ES-I3 (cell line): ENCODE measurements around the gene TRMT1.
"Not testable (repeated sequence)": the region's sequence is repeated elsewhere in the genome, so short reads cannot be mapped to it uniquely, and the experiment has no call there.

Source experiments
- H3K36me3 ChIP-seq: 2 replicates; pipeline ENCODE4 v1.6.1; 2013; ENCODE audit warnings: mild to moderate bottlenecking, low read length, control low read depth, moderate library complexity; ENCODE audit not compliant: insufficient read depth
- H3K4me1 ChIP-seq: 2 replicates; pipeline ENCODE4 v1.6.1; 2013; ENCODE audit warnings: mild to moderate bottlenecking, control low read depth, low read length; ENCODE audit not compliant: insufficient read depth
- H3K9ac ChIP-seq: 2 replicates; pipeline ENCODE4 v1.6.1; 2013; ENCODE audit warnings: low read depth, mild to moderate bottlenecking, low read length, moderate library complexity
- H3K9me3 ChIP-seq: 2 replicates; pipeline ENCODE4 v1.6.1; 2013; ENCODE audit warnings: mild to moderate bottlenecking, low read length, moderate library complexity; ENCODE audit not compliant: control insufficient read depth, insufficient read depth

TRMT1 gene

GRCh38 chr19:13116282-13117175 is at the start of gene TRMT1:
TRMT1 (minus strand) TSS chr19:13116740; CDS start chr19:13116399, 341 bp downstream.
- peak within 1 kb of the TSS; percentile 75 for H3K9ac ChIP-seq
- H3K36me3 ChIP-seq = no peaks in the 10 kb centered on the region; the same call in 1 of the 2 replicates
- no peaks in the 10 kb centered on the region for H3K9me3 ChIP-seq
- peaks cover 21% of the 10 kb centered on the region for H3K4me1 ChIP-seq

- not testable (repeated sequence) for H3K9ac ChIP-seq, H3K9me3 ChIP-seq, H3K36me3 ChIP-seq
- peaks cover 24% of the 10 kb centered on the region for H3K4me1 ChIP-seq
These were observed 49.6 kb upstream of the TRMT1 start for GRCh38 chr19:13166151-13166550.

DNA sequence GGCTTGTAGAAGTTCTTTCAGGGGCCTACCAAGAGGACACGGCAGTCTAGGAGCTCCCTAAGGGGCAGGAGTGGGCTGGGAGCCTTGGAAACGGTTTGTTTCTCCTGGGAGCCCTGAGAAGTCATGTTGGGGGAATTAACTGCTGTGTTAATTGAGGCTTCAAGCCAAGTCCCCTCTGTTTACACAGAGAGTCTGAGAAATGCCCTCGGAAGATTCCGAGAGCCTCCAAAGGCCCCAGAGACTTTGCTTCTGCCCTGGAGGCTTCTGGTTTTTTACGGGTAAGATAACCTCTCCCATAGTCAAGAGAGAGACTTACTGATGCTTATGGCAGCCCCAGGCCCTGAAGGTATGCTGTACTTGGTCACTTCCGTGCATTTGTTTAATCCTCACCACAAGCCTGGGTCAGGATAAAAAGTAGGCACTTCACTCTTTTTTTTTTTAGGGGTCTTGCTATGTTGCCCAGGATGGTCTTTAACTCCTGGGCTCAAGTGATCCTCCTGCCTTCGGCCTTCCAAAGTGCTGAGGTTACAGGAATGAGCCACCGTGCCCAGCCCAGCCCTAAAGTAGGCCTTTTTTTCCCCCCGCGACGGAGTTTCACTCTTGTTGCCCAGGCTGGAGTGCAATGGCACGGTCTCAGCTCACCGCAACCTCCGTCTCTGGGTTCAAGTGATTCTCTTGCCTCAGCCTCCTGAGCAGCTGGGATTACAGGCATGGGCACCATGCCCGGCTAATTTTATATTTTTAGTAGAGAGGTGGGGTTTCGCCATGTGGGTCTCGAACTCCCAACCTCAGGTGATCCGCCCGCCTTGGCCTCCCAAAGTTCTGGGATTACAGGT is 48.8 kb upstream of the TRMT1 start:
- H3K9me3 ChIP-seq = no peaks in the 10 kb centered on the region
- H3K4me1 ChIP-seq = peaks cover 28% of the 10 kb centered on the region
- H3K9ac ChIP-seq = peak overlapping the region; percentile 51
- H3K36me3 ChIP-seq = no peaks in the 10 kb centered on the region

GRCh38 chr19:13164343-13165161 is 48.0 kb upstream of the TRMT1 start:
- Histone ChIP-seq H3K9me3 (no peaks in the 10 kb centered on the region), H3K36me3 (no peaks in the 10 kb centered on the region), H3K9ac (peak overlapping the region; percentile 71), H3K4me1 (peaks cover 29% of the 10 kb centered on the region)

DNA sequence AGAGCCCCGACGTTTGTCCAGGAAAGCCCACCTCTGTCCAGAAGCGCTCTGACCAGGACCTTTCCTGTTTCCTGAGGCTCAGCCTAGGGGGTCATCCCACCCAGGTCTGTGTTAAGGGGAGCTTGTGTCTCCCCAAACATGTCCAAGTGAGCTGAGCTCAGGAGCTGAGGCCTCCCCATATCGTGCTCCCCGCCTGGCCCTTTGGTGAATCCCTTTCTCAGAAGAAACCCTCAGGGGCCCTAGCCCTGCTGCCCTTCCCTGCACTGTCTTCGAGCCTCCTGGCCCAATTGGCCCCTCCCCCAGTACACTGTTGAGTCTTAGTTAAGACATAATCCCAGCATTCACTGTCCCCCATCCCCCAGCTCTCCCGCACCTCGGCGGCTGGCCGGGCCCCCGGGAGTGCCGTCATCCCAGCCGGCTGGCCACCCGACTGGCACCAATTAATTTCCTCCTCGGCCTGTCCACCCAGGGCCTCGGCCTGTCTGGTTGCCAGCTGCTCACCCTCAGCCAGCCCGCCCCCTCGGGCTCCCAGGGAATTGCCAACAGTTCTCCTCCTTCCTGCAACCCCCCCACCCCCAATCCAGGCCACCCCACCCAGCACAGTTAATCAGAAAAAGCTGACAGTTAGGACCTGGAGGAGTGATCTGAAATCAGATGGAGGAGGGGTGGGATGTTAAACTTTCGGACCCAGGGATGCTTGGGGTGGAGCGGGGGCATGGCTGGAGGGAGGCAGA is 47.2 kb upstream of the TRMT1 start:
- H3K9ac ChIP-seq = peak overlapping the region; percentile 71
- H3K4me1 ChIP-seq = peaks cover 23% of the 10 kb centered on the region
- H3K36me3 ChIP-seq = no peaks in the 10 kb centered on the region
- no peaks in the 10 kb centered on the region for H3K9me3 ChIP-seq

DNA sequence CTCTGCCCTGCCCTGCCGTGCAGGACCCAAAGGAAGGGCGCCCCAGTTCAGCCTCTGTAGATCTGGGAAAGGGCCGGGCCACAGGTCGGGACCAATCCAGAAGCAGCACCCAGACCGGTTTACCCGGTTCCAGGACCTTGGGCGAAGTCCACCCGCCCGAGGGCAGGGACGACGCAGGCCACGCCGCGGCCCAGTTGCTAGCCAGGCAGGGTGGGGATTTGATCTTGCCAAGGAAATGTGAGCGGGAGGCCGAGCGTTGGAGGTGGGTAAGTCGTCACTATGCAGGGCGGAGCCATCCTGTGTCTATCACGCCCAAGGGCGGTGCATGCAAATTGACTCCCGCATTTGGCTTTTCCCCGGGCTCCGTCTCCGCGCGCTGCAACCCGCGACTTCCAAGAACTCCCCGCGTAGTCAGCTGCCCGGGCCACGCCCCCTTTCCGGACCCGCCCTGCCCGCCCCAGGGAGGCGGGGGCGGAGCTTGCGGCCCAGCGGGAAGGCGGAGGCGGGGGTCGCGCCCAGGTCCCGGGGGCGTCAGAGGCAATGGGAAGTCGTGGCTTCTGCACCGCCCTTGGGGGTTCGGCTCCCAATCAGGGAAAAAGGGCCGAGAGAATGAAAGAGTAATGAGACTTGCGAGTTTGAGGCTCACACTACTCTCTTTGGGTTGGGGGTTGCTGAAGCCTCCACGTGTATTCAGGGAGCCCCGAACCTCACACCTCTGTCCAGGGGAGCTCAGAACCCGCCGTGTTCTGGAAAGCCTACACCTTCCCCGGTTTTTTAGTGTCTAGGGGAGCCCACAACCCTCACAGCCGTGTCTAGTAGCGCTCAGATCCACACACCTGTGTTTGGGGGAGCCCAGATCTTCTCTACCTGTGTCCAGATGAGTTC is 46.4 kb upstream of the TRMT1 start:
- H3K4me1 ChIP-seq = peaks cover 23% of the 10 kb centered on the region

DNA sequence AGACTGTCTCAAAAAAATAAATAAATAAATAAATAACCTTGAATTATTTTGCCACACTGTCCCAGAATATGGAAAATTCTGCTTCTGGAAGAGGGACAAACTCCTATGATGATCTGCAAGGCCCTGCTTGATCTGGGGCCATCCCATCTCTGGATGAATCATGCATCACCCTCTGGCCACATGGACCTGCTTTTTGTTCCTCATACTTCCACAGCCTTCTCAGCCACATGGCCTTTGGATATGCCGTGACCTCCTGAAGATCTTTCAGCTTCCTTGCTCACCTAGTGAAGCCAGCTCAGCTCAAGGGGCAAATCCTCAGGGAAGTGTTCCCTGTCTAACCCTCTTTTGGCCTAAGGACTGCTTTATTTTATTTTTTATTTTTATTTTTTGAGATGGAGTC is 44.0 kb upstream of the TRMT1 start:
- no peaks in the 10 kb centered on the region for H3K36me3 ChIP-seq
- no peaks in the 10 kb centered on the region for H3K9me3 ChIP-seq
- no peak overlapping the region for H3K9ac ChIP-seq
- H3K4me1 ChIP-seq = peaks cover 20% of the 10 kb centered on the region

More for the DNA sequence above, 46.4 kb upstream of the TRMT1 start:
- no peaks in the 10 kb centered on the region for H3K9me3 ChIP-seq
- peak overlapping the region; percentile 71 for H3K9ac ChIP-seq
- H3K36me3 ChIP-seq = no peaks in the 10 kb centered on the region

DNA sequence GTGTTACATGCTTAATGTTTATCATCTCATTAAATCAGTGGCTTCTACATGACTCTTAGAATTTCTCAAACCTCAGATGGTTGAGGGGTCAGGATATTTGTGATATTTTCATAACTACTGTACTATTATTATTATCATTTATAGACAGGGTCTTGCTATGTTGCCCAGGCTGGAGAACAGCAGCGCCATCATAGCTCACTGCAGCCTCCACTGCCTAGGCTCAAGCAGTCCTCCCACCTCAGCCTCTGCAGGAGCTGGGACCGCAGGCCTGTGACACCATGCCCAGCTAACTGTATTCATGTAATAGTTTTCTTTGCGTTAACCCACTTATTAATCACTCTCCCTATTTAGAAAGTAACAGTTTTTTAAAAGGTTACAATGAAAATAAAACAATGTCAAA is 43.2 kb upstream of the TRMT1 start:
- no peaks in the 10 kb centered on the region for H3K36me3 ChIP-seq
- no peak overlapping the region for H3K9ac ChIP-seq
- H3K9me3 ChIP-seq = no peaks in the 10 kb centered on the region
- H3K4me1 ChIP-seq = peaks cover 12% of the 10 kb centered on the region; the same call in 1 of the 2 replicates

GRCh38 chr19:13155472-13156359 is 39.2 kb upstream of the TRMT1 start:
- H3K9me3 ChIP-seq = no peaks in the 10 kb centered on the region
- H3K4me1 ChIP-seq = peaks cover 12% of the 10 kb centered on the region; the same call in 1 of the 2 replicates
- no peaks in the 10 kb centered on the region for H3K36me3 ChIP-seq
- peak overlapping the region; percentile 81 for H3K9ac ChIP-seq

DNA sequence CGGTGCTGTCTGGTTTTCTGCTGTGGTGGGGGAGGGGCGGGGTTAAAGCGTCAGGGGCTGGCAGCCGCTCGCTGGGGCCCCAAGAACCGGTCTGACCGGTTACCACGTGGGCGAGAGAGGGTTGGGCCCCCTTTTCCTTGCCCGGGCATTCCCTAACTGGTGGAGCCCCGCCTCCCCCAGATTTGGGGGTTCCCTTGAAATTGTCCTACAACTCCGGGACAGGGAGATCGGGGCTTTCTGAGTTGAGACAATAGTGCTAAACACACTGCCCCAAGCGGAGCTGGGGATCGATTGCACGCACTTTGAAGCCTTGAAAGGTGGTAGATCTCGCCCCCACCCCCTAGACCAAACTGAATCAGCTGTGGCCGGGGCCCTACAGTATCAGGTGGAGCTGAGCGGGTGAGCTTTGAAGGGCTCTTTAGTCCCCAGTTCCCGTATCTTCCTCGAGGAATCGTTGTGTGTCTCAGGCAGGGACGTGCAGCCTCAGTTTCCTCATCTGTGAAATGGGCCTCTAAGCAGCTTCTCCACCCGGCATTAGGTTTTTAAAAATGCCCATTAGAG is 38.5 kb upstream of the TRMT1 start:
- Histone ChIP-seq H3K4me1 (peaks cover 5% of the 10 kb centered on the region; the same call in 1 of the 2 replicates), H3K36me3 (no peaks in the 10 kb centered on the region), H3K9ac (peak overlapping the region; percentile 81), H3K9me3 (no peaks in the 10 kb centered on the region)

DNA sequence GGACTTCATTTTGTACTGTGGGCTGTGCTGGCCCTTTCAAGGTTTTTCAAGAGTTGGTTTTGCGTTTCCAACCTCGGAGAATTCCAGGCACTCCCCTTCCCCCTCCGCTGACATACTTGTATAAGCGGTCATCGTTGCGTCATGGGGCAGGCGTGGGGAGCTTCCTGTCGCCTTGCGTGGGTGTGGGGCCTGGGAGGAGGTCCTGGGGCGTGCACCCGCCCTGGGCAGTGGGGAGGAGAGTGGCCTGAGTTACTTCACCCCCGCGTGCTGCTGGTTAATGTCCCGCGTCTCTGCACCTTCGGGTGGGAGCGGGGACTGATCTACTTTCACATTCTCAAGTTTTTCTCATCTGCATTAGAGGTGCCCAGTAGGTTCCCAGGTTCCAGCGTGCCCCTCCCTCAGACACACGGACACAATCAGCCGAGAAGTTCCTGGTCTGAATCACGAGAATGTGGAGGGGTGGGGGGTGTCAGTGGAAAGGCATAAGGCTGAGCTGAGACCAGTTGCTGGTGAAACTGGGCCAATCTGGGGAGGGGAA is 37.8 kb upstream of the TRMT1 start:
- Histone ChIP-seq H3K9ac (peak overlapping the region; percentile 81), H3K4me1 (peaks cover 4% of the 10 kb centered on the region; the same call in 1 of the 2 replicates), H3K9me3 (no peaks in the 10 kb centered on the region), H3K36me3 (no peaks in the 10 kb centered on the region)
